DND-41 (cell line): ENCODE results near the gene HMGA1.

Experiments
- ATAC-seq: fragments of 200-7000 bp; cut with Tn5 transposase; 3 replicates; pipeline ENCODE4 v1.9.1; 2021; ENCODE audit warnings: low read depth; ENCODE audit not compliant: insufficient read depth
- DNase-seq: peaks from one replicate; pipeline ENCODE4 v3.0.0-alpha.2; 2020
- H2AFZ ChIP-seq: 2 replicates; pipeline ENCODE4 v1.6.0; 2012; ENCODE audit warnings: low read depth, low read length
- H3K27ac ChIP-seq: 2 replicates; pipeline ENCODE4 v1.5.1; 2012; ENCODE audit warnings: low read length, inconsistent platforms
- H3K27me3 ChIP-seq: fragments of 200-600 bp; sonication (generic); 2 replicates; pipeline ENCODE4 v1.6.0; 2012; ENCODE audit warnings: low read length, mild to moderate bottlenecking, inconsistent platforms; ENCODE audit not compliant: insufficient read depth, poor library complexity
- H3K36me3 ChIP-seq: 2 replicates; pipeline ENCODE4 v1.5.1; 2012; ENCODE audit warnings: low read length, inconsistent platforms; ENCODE audit not compliant: insufficient read depth
- H3K4me1 ChIP-seq: 2 replicates; pipeline ENCODE4 v1.5.1; 2012; ENCODE audit warnings: mild to moderate bottlenecking, low read length; ENCODE audit not compliant: insufficient read depth
- H3K4me2 ChIP-seq: 2 replicates; pipeline ENCODE4 v1.6.0; 2012; ENCODE audit warnings: mild to moderate bottlenecking, moderate library complexity, low read length, inconsistent platforms; ENCODE audit not compliant: insufficient read depth
- H3K4me3 ChIP-seq, 2 experiments: fragments of 200-600 bp in 1 of 2; shearing (Covaris generic) in 1 of 2; 2 replicates each; pipeline ENCODE4 v1.5.1; 2012 to 2016; ENCODE audit warnings: inconsistent platforms in 2 of 2, low read length in 2 of 2, mild to moderate bottlenecking in 2 of 2, low read depth in 1 of 2, moderate library complexity in 1 of 2
- H3K79me2 ChIP-seq: 2 replicates; pipeline ENCODE4 v1.6.0; 2012; ENCODE audit warnings: low read length, inconsistent platforms; ENCODE audit not compliant: insufficient read depth
- H3K9ac ChIP-seq: 2 replicates; pipeline ENCODE4 v1.6.0; 2012; ENCODE audit warnings: low read depth, mild to moderate bottlenecking, inconsistent platforms, low read length, moderate library complexity
- H3K9me3 ChIP-seq: 2 replicates; pipeline ENCODE4 v1.5.1; 2012; ENCODE audit warnings: low read length, moderate library complexity, mild to moderate bottlenecking, inconsistent platforms; ENCODE audit not compliant: insufficient read depth, severe bottlenecking
- H4K20me1 ChIP-seq: 2 replicates; pipeline ENCODE4 v1.6.0; 2012; ENCODE audit warnings: low read length; ENCODE audit not compliant: insufficient read depth
- CTCF ChIP-seq: IDR thresholded peaks from 2 replicates; pipeline ENCODE4 v1.5.1; 2012; ENCODE audit warnings: borderline replicate concordance, low read length, moderate library complexity, mild to moderate bottlenecking; ENCODE audit not compliant: poor library complexity, severe bottlenecking; ENCODE audit errors: extremely low read depth
- EZH2 ChIP-seq: IDR thresholded peaks from 3 replicates; pipeline ENCODE4 v1.6.1; 2012; ENCODE audit warnings: borderline replicate concordance, low read depth, mild to moderate bottlenecking, moderate library complexity, low read length, inconsistent platforms; ENCODE audit not compliant: severe bottlenecking

HMGA1 gene

GRCh38 chr6:34281702-34282334 is 45.1 kb downstream of the HMGA1 start:
- H3K9me3 ChIP-seq, result no peaks in the 10 kb centered on the region
- no peaks in the 10 kb centered on the region for H3K79me2 ChIP-seq
- no peak for TF ChIP-seq EZH2
- TF ChIP-seq CTCF, result no peak
- H3K4me1 ChIP-seq, result no peaks in the 10 kb centered on the region
- H3K4me3 ChIP-seq, result no peak overlapping the region
- 0 out of 2 replicates have a peak, but pooled peaks cover 3% of the 10 kb centered on the region for H4K20me1 ChIP-seq
- H3K27ac ChIP-seq, result no peak overlapping the region
- peaks cover 63% of the 10 kb centered on the region for H3K36me3 ChIP-seq
- ATAC-seq (no peak), DNase-seq (no peak)
- no peaks in the 10 kb centered on the region for H3K27me3 ChIP-seq
- no peak overlapping the region for H3K4me2 ChIP-seq
- no peak overlapping the region for H3K9ac ChIP-seq
- no peak overlapping the region for H2AFZ ChIP-seq

- no peaks in the 10 kb centered on the region for H3K27me3 ChIP-seq
- H3K9ac ChIP-seq, result no peak overlapping the region
- H3K27ac ChIP-seq, result no peak overlapping the region
- TF ChIP-seq EZH2 (no peak), CTCF (no peak)
- H3K4me3 ChIP-seq, result no peak overlapping the region
- H4K20me1 ChIP-seq, result 0 out of 2 replicates have a peak, but pooled peaks cover 3% of the 10 kb centered on the region
- H3K4me1 ChIP-seq, result no peaks in the 10 kb centered on the region
- ATAC-seq (peak; percentile 78), DNase-seq (peak; percentile 43)
- H3K36me3 ChIP-seq, result peaks cover 69% of the 10 kb centered on the region
- H3K79me2 ChIP-seq, result no peaks in the 10 kb centered on the region
- H3K4me2 ChIP-seq, result no peak overlapping the region
- H3K9me3 ChIP-seq, result no peaks in the 10 kb centered on the region
- H2AFZ ChIP-seq, result no peak overlapping the region
Measured at GRCh38 chr6:34284563-34285447, 48.1 kb downstream of the HMGA1 start.

DNA sequence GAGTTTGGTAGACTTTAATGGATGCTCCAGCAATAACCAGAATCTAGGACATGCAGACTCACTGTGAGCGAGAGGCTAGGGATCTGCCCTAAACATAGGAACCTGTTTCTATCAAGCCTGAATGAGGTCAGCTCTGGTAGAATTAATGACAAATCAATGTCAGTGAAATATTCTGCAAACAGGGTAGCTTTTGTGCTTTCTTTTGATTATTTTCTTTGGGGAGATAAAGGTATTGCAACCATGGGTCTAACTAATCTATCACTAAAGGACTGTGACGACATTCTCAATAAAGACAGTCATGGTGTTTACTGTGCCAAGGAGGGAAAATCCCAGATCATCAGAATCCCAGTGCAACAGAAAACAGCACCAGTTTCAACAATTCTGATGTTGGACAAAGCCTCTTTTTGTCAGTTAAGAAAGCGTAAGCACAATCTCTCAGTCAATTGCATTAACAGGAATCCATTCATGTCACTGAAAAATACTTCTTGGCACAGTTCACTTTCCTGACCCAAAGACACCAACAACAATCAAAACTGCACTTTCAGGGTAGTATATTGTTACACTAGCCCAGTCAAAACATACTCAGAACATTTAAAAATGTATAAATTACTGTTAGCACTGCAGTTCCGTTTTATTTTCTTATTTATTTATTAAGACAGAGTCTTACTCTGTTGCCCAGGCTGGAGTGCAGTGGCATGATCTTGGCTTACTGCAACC is 48.9 kb downstream of the HMGA1 start:
- Histone ChIP-seq H2AFZ (no peak overlapping the region), H3K36me3 (peaks cover 64% of the 10 kb centered on the region), H3K27me3 (no peaks in the 10 kb centered on the region), H3K4me3 (no peak overlapping the region), H3K4me2 (no peak overlapping the region), H3K9ac (no peak overlapping the region), H3K79me2 (no peaks in the 10 kb centered on the region), H3K9me3 (no peaks in the 10 kb centered on the region), H3K27ac (no peak overlapping the region), H3K4me1 (no peaks in the 10 kb centered on the region), H4K20me1 (0 out of 2 replicates have a peak, but pooled peaks cover 3% of the 10 kb centered on the region)
- ATAC-seq (no peak), DNase-seq (no peak)
- TF ChIP-seq CTCF, result no peak
- no peak for TF ChIP-seq EZH2
